ENCODE results near the gene SUCLG1.
"Not testable (repeated sequence)": the region's sequence is repeated elsewhere in the genome, so short reads cannot be mapped to it uniquely, and the experiment has no call there.

SUCLG1 gene

GRCh38 chr2:84481702-84482101 lies 22.6 kb upstream of the SUCLG1 start:
- peaks cover 19% of the 10 kb centered on the region for H3K4me1 Mint-ChIP-seq (ENCODE audit: low read depth)
- H3K27me3 Mint-ChIP-seq: no peaks in the 10 kb centered on the region
- peak; percentile 41 for DNase-seq
- peak overlapping the region; percentile 78 for H3K27ac Mint-ChIP-seq
- peaks cover 8% of the 10 kb centered on the region for H3K9me3 Mint-ChIP-seq
- H3K36me3 Mint-ChIP-seq (ENCODE audit: low read depth): peaks cover 6% of the 10 kb centered on the region
- H3K4me3 Mint-ChIP-seq: no peak overlapping the region

- peaks cover 19% of the 10 kb centered on the region for H3K4me1 Mint-ChIP-seq (ENCODE audit: low read depth)
- peaks cover 12% of the 10 kb centered on the region for H3K9me3 Mint-ChIP-seq
- H3K4me3 Mint-ChIP-seq: no peak overlapping the region
- no peak overlapping the region for H3K27ac Mint-ChIP-seq
- peaks cover 6% of the 10 kb centered on the region for H3K36me3 Mint-ChIP-seq (ENCODE audit: low read depth)
- DNase-seq: no peak
- no peaks in the 10 kb centered on the region for H3K27me3 Mint-ChIP-seq
Observed at GRCh38 chr2:84478867-84479266, 19.8 kb upstream of the SUCLG1 start.

DNA sequence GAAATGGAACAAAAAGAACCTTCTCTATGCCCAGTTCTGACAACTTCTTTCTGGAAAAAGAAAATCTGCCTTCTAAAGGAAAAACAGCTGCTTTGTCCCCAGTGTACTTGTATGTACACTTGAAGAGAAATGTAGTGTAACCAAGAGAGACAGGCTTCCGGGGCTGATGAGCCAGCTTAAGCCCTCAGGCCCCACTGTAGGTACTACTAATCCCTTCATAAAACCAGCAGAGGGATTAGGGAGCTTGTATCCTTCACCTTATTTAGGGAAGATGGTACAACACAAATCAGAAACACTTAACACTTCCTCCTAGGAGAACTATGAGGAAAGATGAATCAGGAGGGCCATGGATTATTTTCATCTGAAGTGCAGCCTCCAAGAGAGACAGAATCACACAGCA lies 18.8 kb upstream of the SUCLG1 start:
- H3K27me3 Mint-ChIP-seq: no peaks in the 10 kb centered on the region
- H3K36me3 Mint-ChIP-seq (ENCODE audit: low read depth): peaks cover 6% of the 10 kb centered on the region
- no peak overlapping the region for H3K27ac Mint-ChIP-seq
- H3K4me3 Mint-ChIP-seq: no peak overlapping the region
- no peak for DNase-seq
- H3K9me3 Mint-ChIP-seq: peaks cover 12% of the 10 kb centered on the region
- H3K4me1 Mint-ChIP-seq (ENCODE audit: low read depth): peaks cover 19% of the 10 kb centered on the region

DNA sequence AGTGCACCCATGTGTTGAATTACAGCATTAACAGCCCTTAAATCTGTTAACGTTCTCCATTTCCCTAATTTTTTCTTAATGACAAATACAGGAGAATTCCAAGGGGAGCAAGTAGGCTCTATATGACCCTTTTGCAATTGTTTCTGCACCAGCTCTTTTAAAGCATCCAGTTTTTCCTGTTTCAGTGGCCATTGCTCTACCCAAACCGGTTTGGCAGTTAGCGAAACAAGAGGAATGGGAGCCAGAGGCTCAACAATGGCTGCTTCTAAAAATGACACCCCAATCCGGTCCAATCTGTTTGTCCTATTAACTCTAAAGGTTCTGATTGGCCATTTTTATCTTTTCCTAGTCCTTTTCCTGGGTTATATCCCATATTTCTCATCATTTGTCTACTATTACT lies 15.1 kb upstream of the SUCLG1 start:
- Mint-ChIP-seq H3K27ac (no peak overlapping the region), H3K4me3 (no peak overlapping the region), H3K9me3 (peaks cover 12% of the 10 kb centered on the region), H3K4me1 (ENCODE audit: low read depth) (no peaks in the 10 kb centered on the region), H3K27me3 (no peaks in the 10 kb centered on the region), H3K36me3 (ENCODE audit: low read depth) (peaks cover 10% of the 10 kb centered on the region)
- no peak for DNase-seq

- Mint-ChIP-seq H3K4me1 (ENCODE audit: low read depth) (no peaks in the 10 kb centered on the region), H3K36me3 (ENCODE audit: low read depth) (peaks cover 12% of the 10 kb centered on the region), H3K4me3 (no peak overlapping the region), H3K9me3 (peaks cover 12% of the 10 kb centered on the region), H3K27me3 (no peaks in the 10 kb centered on the region), H3K27ac (no peak overlapping the region)
- no peak for DNase-seq
Observed at GRCh38 chr2:84472856-84473565, 13.9 kb upstream of the SUCLG1 start.

DNA sequence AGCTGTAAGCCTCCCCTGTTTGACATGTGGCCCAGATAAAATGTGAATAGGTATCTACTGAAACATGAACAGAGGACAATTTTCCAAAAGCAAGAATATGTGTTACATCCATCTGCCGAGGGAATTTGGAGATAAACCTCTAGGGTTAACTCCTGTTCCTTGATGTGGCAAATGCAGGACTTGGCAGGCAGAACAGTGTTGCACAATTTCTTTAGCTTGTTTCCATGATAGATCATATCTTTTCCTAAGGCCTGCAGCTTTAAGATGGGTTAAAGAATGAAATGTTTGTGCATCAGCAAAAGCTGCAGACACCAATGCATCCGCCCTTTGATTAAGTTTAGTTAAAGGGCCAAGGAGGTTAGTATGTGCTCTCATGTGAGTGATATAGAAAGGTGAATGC lies 13.3 kb upstream of the SUCLG1 start:
- not testable (repeated sequence) for H3K27ac Mint-ChIP-seq; H3K4me1 Mint-ChIP-seq (ENCODE audit: low read depth)

GRCh38 chr2:84467389-84467788 lies 8.3 kb upstream of the SUCLG1 start:
- H3K9me3 Mint-ChIP-seq: peaks cover 10% of the 10 kb centered on the region
- no peak for DNase-seq
- H3K27ac Mint-ChIP-seq: no peak overlapping the region

More for the DNA sequence above, 13.3 kb upstream of the SUCLG1 start:
- H3K9me3 Mint-ChIP-seq; H3K36me3 Mint-ChIP-seq (ENCODE audit: low read depth); H3K27me3 Mint-ChIP-seq; H3K4me3 Mint-ChIP-seq; DNase-seq: not testable (repeated sequence)

DNA sequence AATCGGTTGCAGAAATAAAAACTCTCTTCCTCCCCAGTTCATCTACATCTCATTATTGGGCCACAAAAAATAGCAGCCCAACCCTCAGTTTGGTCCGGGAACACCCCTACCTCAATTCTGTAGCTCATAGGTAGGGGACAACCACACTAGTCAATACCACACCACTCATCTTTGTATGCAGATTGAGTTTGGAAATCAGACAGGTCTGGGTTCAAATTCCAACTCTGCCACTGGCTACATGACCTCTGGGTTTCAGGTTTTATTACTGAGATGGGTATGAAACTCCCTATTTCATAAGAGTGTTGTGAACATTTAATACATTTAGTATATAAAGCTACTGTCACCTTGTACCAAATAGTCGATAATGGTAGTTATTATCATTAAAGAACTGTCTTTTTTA lies 2.2 kb upstream of the SUCLG1 start:
- H3K9me3 Mint-ChIP-seq: peaks cover 3% of the 10 kb centered on the region
- H3K27ac Mint-ChIP-seq: no peak overlapping the region
- H3K36me3 Mint-ChIP-seq (ENCODE audit: low read depth): peaks cover 16% of the 10 kb centered on the region
- H3K4me1 Mint-ChIP-seq (ENCODE audit: low read depth): peaks cover 35% of the 10 kb centered on the region
- H3K27me3 Mint-ChIP-seq: no peaks in the 10 kb centered on the region
- H3K4me3 Mint-ChIP-seq: no peak overlapping the region
- DNase-seq: no peak

More at GRCh38 chr2:84467389-84467788, 8.3 kb upstream of the SUCLG1 start:
- H3K4me1 Mint-ChIP-seq (ENCODE audit: low read depth): no peaks in the 10 kb centered on the region
- H3K36me3 Mint-ChIP-seq (ENCODE audit: low read depth): peaks cover 15% of the 10 kb centered on the region
- no peak overlapping the region for H3K4me3 Mint-ChIP-seq
- H3K27me3 Mint-ChIP-seq: no peaks in the 10 kb centered on the region

DNA sequence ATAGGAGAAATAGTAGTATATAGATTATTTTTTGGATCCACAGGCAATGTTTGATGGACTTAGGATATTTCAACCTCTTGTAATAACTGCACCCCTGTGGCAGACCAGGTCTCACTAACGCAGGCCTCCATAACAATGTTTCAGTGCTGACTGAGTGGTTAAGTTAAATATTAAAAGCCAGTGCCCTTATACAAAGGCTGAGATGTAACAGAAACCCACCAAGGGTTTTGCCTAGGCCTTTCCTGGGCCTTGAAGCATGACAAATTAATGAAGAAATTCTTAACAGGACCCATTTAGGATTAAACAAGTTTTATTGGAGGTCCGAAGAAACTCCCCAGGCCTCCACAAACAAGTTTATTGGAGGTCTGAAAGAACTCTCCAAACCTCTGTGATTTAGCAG lies 1.6 kb upstream of the SUCLG1 start:
- Mint-ChIP-seq H3K4me3 (no peak overlapping the region), H3K4me1 (ENCODE audit: low read depth) (peaks cover 40% of the 10 kb centered on the region)

DNA sequence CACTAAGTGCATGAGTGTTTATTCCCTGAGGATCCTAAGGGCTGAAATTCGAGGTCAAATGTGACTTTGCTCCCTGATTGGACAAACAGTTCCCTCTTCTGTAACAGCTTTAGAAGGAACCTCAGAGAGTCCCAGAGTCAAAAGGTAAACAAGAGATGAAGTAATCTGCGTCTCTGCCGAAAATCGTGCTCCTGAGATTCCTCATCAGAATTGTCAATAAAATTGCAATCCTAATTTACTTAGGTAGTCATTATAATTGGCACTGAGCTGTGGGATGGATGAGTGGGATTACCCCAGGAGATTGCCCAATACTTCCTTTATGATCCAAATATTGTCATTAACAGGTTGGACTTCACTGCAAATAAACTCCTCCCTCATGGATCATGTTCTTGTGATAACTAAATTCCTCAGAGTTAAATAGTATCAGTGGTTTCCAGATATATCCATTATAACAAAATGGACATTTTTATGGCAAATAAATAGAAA lies 907 bp upstream of the SUCLG1 start:
- H3K9me3 Mint-ChIP-seq: no peaks in the 10 kb centered on the region
- H3K27ac Mint-ChIP-seq: peak overlapping the region; percentile 100
- peak overlapping the region; percentile 97 for H3K4me3 Mint-ChIP-seq
- DNase-seq: no peak
- H3K4me1 Mint-ChIP-seq (ENCODE audit: low read depth): peaks cover 40% of the 10 kb centered on the region
- H3K27me3 Mint-ChIP-seq: no peaks in the 10 kb centered on the region
- peaks cover 20% of the 10 kb centered on the region for H3K36me3 Mint-ChIP-seq (ENCODE audit: low read depth)

More for the DNA sequence above, 1.6 kb upstream of the SUCLG1 start:
- peaks cover 3% of the 10 kb centered on the region for H3K9me3 Mint-ChIP-seq
- no peak for DNase-seq
- H3K27ac Mint-ChIP-seq: no peak overlapping the region
- H3K27me3 Mint-ChIP-seq: no peaks in the 10 kb centered on the region
- H3K36me3 Mint-ChIP-seq (ENCODE audit: low read depth): peaks cover 20% of the 10 kb centered on the region

- peaks cover 50% of the 10 kb centered on the region for H3K4me1 Mint-ChIP-seq (ENCODE audit: low read depth)
- no peaks in the 10 kb centered on the region for H3K27me3 Mint-ChIP-seq
- H3K9me3 Mint-ChIP-seq: no peaks in the 10 kb centered on the region
- DNase-seq: no peak
- H3K36me3 Mint-ChIP-seq (ENCODE audit: low read depth): peaks cover 31% of the 10 kb centered on the region
- peak overlapping the region; percentile 100 for H3K27ac Mint-ChIP-seq
- peak overlapping the region; percentile 97 for H3K4me3 Mint-ChIP-seq
Observed at GRCh38 chr2:84458551-84459017, 496 bp downstream of the SUCLG1 start.

GRCh38 chr2:84457686-84458085 lies 1.4 kb downstream of the SUCLG1 start:
- Mint-ChIP-seq H3K4me1 (ENCODE audit: low read depth) (peaks cover 54% of the 10 kb centered on the region), H3K9me3 (no peaks in the 10 kb centered on the region), H3K4me3 (peak overlapping the region; percentile 97), H3K27me3 (no peaks in the 10 kb centered on the region), H3K27ac (no peak overlapping the region), H3K36me3 (ENCODE audit: low read depth) (peaks cover 31% of the 10 kb centered on the region)
- no peak for DNase-seq

DNA sequence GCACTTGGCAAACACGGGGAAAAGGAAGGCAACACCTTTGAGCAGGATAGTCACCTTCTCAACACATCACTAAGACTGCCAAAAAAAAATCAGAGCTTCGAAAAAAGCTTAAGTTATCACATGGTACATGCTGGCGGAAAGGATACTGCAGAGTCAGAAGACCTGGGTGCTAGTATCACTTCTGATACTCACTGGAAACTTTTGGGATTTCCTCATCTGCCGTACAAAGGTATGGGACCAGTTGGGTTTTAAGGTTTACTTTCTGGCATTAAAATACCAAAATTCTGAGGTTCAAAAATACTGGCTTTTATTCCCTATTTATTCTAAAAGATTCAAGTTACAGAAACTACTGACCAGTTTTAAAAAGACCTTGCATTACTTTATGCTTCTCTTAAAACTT lies 2.9 kb downstream of the SUCLG1 start:
- Mint-ChIP-seq H3K27ac (no peak overlapping the region), H3K9me3 (no peaks in the 10 kb centered on the region), H3K36me3 (ENCODE audit: low read depth) (peaks cover 35% of the 10 kb centered on the region), H3K27me3 (no peaks in the 10 kb centered on the region), H3K4me1 (ENCODE audit: low read depth) (peaks cover 66% of the 10 kb centered on the region), H3K4me3 (no peak overlapping the region)
- no peak for DNase-seq

- no peak for DNase-seq
- Mint-ChIP-seq H3K9me3 (no peaks in the 10 kb centered on the region), H3K27ac (no peak overlapping the region), H3K27me3 (no peaks in the 10 kb centered on the region), H3K36me3 (ENCODE audit: low read depth) (peaks cover 38% of the 10 kb centered on the region), H3K4me1 (ENCODE audit: low read depth) (peaks cover 74% of the 10 kb centered on the region), H3K4me3 (no peak overlapping the region)
Observed at GRCh38 chr2:84454581-84454980, 4.5 kb downstream of the SUCLG1 start.

GRCh38 chr2:84452624-84453023 lies 6.5 kb downstream of the SUCLG1 start:
- no peak for DNase-seq
- Mint-ChIP-seq H3K9me3 (no peaks in the 10 kb centered on the region), H3K4me1 (ENCODE audit: low read depth) (peaks cover 64% of the 10 kb centered on the region), H3K36me3 (ENCODE audit: low read depth) (peaks cover 40% of the 10 kb centered on the region), H3K27ac (no peak overlapping the region), H3K27me3 (no peaks in the 10 kb centered on the region), H3K4me3 (no peak overlapping the region)
